ENCODE measurements around the gene CRISPLD2.

GRCh38 chr16:84777435-84777834, 42.4 kb upstream of the CRISPLD2 start:
- no peak for TF ChIP-seq POLR2AphosphoS5 (IDR thresholded peaks at IDR 0.05)
- TF ChIP-seq, protein P1, sequence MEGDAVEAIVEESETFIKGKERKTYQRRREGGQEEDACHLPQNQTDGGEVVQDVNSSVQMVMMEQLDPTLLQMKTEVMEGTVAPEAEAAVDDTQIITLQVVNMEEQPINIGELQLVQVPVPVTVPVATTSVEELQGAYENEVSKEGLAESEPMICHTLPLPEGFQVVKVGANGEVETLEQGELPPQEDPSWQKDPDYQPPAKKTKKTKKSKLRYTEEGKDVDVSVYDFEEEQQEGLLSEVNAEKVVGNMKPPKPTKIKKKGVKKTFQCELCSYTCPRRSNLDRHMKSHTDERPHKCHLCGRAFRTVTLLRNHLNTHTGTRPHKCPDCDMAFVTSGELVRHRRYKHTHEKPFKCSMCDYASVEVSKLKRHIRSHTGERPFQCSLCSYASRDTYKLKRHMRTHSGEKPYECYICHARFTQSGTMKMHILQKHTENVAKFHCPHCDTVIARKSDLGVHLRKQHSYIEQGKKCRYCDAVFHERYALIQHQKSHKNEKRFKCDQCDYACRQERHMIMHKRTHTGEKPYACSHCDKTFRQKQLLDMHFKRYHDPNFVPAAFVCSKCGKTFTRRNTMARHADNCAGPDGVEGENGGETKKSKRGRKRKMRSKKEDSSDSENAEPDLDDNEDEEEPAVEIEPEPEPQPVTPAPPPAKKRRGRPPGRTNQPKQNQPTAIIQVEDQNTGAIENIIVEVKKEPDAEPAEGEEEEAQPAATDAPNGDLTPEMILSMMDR (IDR thresholded peaks at IDR 0.05) = no peak
